Measurements from ENCODE around the gene MAGEH1.

Gene MAGEH1

GRCh38 chrX:55490121-55490520 is 38.2 kb downstream of the MAGEH1 start:
- FAIRE-seq, result no peak
- no peak for DNase-seq (ENCODE audit: low spot score)

GRCh38 chrX:55490974-55491373 is 39.0 kb downstream of the MAGEH1 start:
- FAIRE-seq (no peak), DNase-seq (ENCODE audit: low spot score) (no peak)

Measured in RCC 7860 (cell line).